SKM-1 treated with dmso at 0.1 percent for 144 hours (cell line): ENCODE results near the gene FCSK.
"Not testable (repeated sequence)": the region's sequence is repeated elsewhere in the genome, so short reads cannot be mapped to it uniquely, and the experiment has no call there.

ENCODE experiments used
- DNase-seq: peaks from one replicate; lab custom pipeline; 2025; ENCODE audit not compliant: unreplicated experiment; lab: John Stamatoyannopoulos, UW

Gene FCSK

GRCh38 chr16:70430667-70431536 lies 23.5 kb upstream of the FCSK start:
- peak; percentile 79 for DNase-seq

GRCh38 chr16:70432356-70432722 lies 22.1 kb upstream of the FCSK start:
- DNase-seq, result peak; percentile 42

- DNase-seq, result peak; percentile 23
These were observed 21.5 kb upstream of the FCSK start for GRCh38 chr16:70432723-70433457.

GRCh38 chr16:70433458-70434103 lies 20.8 kb upstream of the FCSK start:
- no peak for DNase-seq

GRCh38 chr16:70434484-70435260 lies 19.7 kb upstream of the FCSK start:
- no peak for DNase-seq

- DNase-seq, result no peak
These were observed 17.3 kb upstream of the FCSK start for GRCh38 chr16:70437017-70437581.

- DNase-seq, result no peak
These were observed 16.5 kb upstream of the FCSK start for GRCh38 chr16:70437582-70438557.

- no peak for DNase-seq
These were observed 15.8 kb upstream of the FCSK start for GRCh38 chr16:70438585-70438968.

- peak; percentile 87 for DNase-seq
These were observed 15.2 kb upstream of the FCSK start, which contains the start of gene ST3GAL2 for GRCh38 chr16:70438969-70439862. TSS of gene ST3GAL2 (minus strand) at chr16:70439100. CDS start at chr16:70398530, 40,570 bp downstream.

GRCh38 chr16:70440009-70440692 lies 14.2 kb upstream of the FCSK start:
- no peak for DNase-seq

- DNase-seq, result no peak
These were observed 12.9 kb upstream of the FCSK start for GRCh38 chr16:70441406-70441990.

- no peak for DNase-seq
These were observed 12.1 kb upstream of the FCSK start for GRCh38 chr16:70442344-70442743.

GRCh38 chr16:70444249-70445063 lies 9.9 kb upstream of the FCSK start:
- no peak for DNase-seq

GRCh38 chr16:70448075-70448474 lies 6.3 kb upstream of the FCSK start:
- no peak for DNase-seq

GRCh38 chr16:70450142-70451003 lies 4.0 kb upstream of the FCSK start:
- DNase-seq, result not testable (repeated sequence)

GRCh38 chr16:70451004-70451340 lies 3.4 kb upstream of the FCSK start:
- not testable (repeated sequence) for DNase-seq
